HG03575 (cell line): ENCODE measurements around the gene BUD23.
"Not testable (repeated sequence)": the region's sequence is repeated elsewhere in the genome, so short reads cannot be mapped to it uniquely, and the experiment has no call there.

Source experiments
- ATAC-seq: cut with Tn5 transposase; IDR thresholded peaks from one replicate; pipeline ENCODE4 v1.9.1; 2021; ENCODE audit not compliant: unreplicated experiment, insufficient number of reproducible peaks, low FRiP score; ENCODE audit errors: extremely low read depth

The BUD23 gene

GRCh38 chr7:73667344-73668102 lies 15.9 kb upstream of the BUD23 start, which contains the start of gene VPS37D:
TSS of gene VPS37D (plus strand) at chr7:73667831. CDS start at chr7:73667959, 128 bp downstream.
- no peak for ATAC-seq

- no peak for ATAC-seq
These were observed 15.1 kb upstream of the BUD23 start for GRCh38 chr7:73668103-73668885.

- no peak for ATAC-seq
These were observed 14.5 kb upstream of the BUD23 start for GRCh38 chr7:73668886-73669230.

GRCh38 chr7:73669288-73669701 lies 14.1 kb upstream of the BUD23 start:
- ATAC-seq = no peak

GRCh38 chr7:73669858-73670385 lies 13.5 kb upstream of the BUD23 start:
- no peak for ATAC-seq

GRCh38 chr7:73671322-73671661 lies 12.1 kb upstream of the BUD23 start:
- no peak for ATAC-seq

- no peak for ATAC-seq
These were observed 11.4 kb upstream of the BUD23 start for GRCh38 chr7:73671857-73672445.

GRCh38 chr7:73674468-73675124 lies 8.8 kb upstream of the BUD23 start:
- ATAC-seq = no peak

GRCh38 chr7:73676062-73676461 lies 7.3 kb upstream of the BUD23 start:
- ATAC-seq = not testable (repeated sequence)

- ATAC-seq = no peak
These were observed 4.5 kb upstream of the BUD23 start for GRCh38 chr7:73678862-73679261.

GRCh38 chr7:73679709-73680108 lies 3.7 kb upstream of the BUD23 start:
- no peak for ATAC-seq

- ATAC-seq = no peak
These were observed 2.9 kb upstream of the BUD23 start for GRCh38 chr7:73680501-73680900.

- no peak for ATAC-seq
These were observed 2.4 kb upstream of the BUD23 start for GRCh38 chr7:73681031-73681430.

- ATAC-seq = no peak
These were observed 697 bp upstream of the BUD23 start for GRCh38 chr7:73682745-73683055.

GRCh38 chr7:73683788-73684693 lies 644 bp downstream of the BUD23 start:
- ATAC-seq = no peak

- no peak for ATAC-seq
These were observed 1.9 kb downstream of the BUD23 start for GRCh38 chr7:73685311-73685710.

GRCh38 chr7:73688288-73688687 lies 4.9 kb downstream of the BUD23 start:
- ATAC-seq = no peak

- ATAC-seq = no peak
These were observed 7.2 kb downstream of the BUD23 start for GRCh38 chr7:73690646-73691045.

- no peak for ATAC-seq
These were observed 13.0 kb downstream of the BUD23 start for GRCh38 chr7:73696372-73696771.
